Motor neuron (in vitro differentiated cells): ENCODE results near the gene SCG2. TPM values are rescaled to one million over a fixed set of nuclear protein-coding genes. Genes with fewer than 3 reads are reported as not detected.

Experiments
- ATAC-seq, 8 experiments: fragments of 200-7000 bp; cut with Tn5 transposase; replicated peaks in 6 of 8; 2 replicates each; pipeline ENCODE4 v1.8.0; 2021; ENCODE audit warnings: mild to moderate bottlenecking in 8 of 8, moderate library complexity in 8 of 8
- H3K27ac ChIP-seq, 2 donors: fragments of 250-450 bp; sonication (Bioruptor Pico); 2 replicates each; pipeline ENCODE4 v1.9.0; 2021; ENCODE audit warnings: antibody characterized with exemption in 2 of 2, mild to moderate bottlenecking in 2 of 2, moderate library complexity in 1 of 2
- H3K4me1 ChIP-seq, 2 donors: fragments of 250-450 bp; sonication (Bioruptor Pico); replicated peaks in 1 of 2; 2 replicates each; pipeline ENCODE4 v1.6.1; 2021; ENCODE audit warnings: antibody characterized with exemption in 2 of 2, mild to moderate bottlenecking in 2 of 2, moderate library complexity in 1 of 2
- H3K4me3 ChIP-seq, 5 donors: fragments of 250-450 bp; sonication (Bioruptor Pico); 2 replicates each; pipeline ENCODE4 v1.9.0; 2021; ENCODE audit warnings: antibody characterized with exemption in 5 of 5, mild to moderate bottlenecking in 5 of 5, moderate library complexity in 4 of 5
- WGBS, 10 experiments: fragments of 450-650 bp; shearing (Covaris generic); methylation state at CpG; one replicate each; pipeline ENCODE4 v1.0.0; 2022; 5-methylcytosine and 5-hydroxymethylcytosine counted together
- in situ Hi-C, 9 experiments: fragments of 400-800 bp; cut with MboI; loops; one replicate each; pipeline ENCODE4 v1.15.0; 2021; ENCODE audit warnings: low sequenced_read_pairs in 9 of 9, low pct_unique_long_range_greater_than_20kb in 2 of 9; ENCODE audit not compliant: unreplicated experiment in 9 of 9
- total RNA-seq, 8 experiments: library from RNA; unstranded; fragments of 300-600 nt; gene quantifications; 2 replicates each; pipeline versions ENCODE4 v1.2.3 to v1.2.4, GENCODE V29; 2022

The SCG2 gene
- total RNA-seq, 8 experiments from 2014 or later = 0.35 to 912 (median 35.9) TPM

DNA sequence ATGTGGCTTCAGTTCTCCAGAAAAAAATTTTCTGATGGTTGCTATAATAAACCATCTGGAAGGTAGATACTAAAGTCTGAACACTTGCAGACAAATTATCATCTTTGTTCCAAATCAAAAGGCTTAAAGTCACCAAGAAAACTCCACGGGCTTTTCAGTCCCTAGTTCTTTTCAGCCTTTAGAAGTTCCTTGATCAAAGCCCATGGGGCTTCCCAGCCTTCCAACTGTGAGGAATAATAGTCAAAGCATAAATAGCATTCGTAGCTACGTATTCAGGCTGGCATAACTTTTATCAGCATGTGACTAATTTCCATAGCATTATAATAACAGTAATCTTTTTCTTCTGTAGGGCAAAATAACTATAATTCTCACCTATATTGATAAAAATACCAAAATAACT lies 13.9 kb downstream of the SCG2 start:
- no peak for ATAC-seq
- peaks cover 10% of the 10 kb centered on the region in 2 donors for H3K4me1 ChIP-seq
- no peak overlapping the region for H3K27ac ChIP-seq
- in situ Hi-C loops = no loop called here
- 17 to 66% (median 30%) methylated on average over 2 to 3 of the region's 3 CpGs; no CpG with 5 or more reads in 1 of the 10 experiments for WGBS, 10 experiments
- no peak overlapping the region for H3K4me3 ChIP-seq

DNA sequence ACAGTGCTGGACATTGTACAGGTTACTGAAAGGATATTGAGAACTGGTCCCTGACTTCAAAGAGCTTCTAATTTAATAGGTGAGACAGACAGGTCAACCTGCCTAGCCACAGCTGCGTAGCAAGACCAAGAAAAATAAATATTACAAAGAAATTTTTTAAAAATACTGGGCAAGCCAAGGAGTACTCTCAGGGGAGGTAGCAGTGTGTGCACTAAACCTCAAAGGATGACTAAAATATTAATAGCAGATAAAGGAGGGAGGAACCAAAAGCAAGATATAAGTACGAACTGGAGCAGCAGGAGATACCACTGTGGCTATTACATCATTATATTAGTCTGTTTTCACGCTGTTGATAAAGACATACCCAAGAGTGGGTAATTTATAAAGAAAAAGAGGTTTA lies 14.9 kb downstream of the SCG2 start:
- in situ Hi-C loops = no loop called here
- WGBS, 10 experiments = 78 to 100% (median 100%) methylated on average over 1 to 3 of the region's 3 CpGs
- ATAC-seq = no peak
- Histone ChIP-seq H3K27ac (no peak overlapping the region), H3K4me3 (no peak overlapping the region), H3K4me1 (peaks cover 10% of the 10 kb centered on the region in 2 donors)

DNA sequence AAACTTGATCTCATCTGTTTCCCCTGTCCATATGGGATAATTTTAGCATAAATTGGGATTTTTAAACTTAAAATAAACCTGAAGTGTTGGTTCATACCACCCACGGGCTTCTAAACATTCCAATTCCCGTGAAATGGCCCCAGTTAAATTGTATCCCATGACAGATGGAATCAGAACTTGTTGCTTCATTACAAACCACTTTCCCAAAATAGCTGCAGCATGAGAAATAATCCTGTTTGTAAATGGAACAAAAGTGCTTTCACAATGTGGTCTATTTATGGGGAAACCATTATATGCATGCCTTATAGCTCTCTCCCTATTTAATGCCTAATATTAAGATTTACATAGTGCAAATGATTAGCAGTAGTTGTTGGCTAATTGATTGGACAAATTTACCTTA lies 15.9 kb downstream of the SCG2 start:
- peaks cover 10 to 11% of the 10 kb centered on the region in 2 donors for H3K4me1 ChIP-seq
- peak in 2 of 8 experiments; percentile 14 to 36 for ATAC-seq
- in situ Hi-C loops = no loop called here
- no peak overlapping the region for H3K4me3 ChIP-seq
- no peak overlapping the region for H3K27ac ChIP-seq
- 0 to 82% (median 56%) methylated on average over 1 to 2 of the region's 2 CpGs for WGBS, 10 experiments

DNA sequence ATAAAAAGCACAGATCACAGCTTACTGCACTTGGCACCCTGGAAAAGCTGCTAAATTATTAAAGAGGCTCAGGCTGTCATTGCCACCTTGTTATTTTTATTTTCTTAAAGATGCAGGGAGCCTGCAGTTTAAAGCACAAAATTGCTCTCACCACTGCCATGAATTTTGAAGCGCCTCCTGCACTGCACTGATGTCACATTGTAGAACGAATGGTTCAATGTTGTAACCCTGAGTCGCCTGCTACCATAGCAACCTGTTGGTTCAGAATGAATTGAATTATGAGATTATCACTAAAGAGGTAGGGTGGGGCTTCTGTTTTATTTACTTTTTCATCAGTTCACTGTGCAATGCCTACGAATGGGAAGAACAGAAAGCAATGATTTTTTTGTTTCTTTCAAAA lies 16.5 kb downstream of the SCG2 start:
- no peak overlapping the region for H3K4me3 ChIP-seq
- 0 to 63% (median 32%) methylated on average over 2 to 4 of the region's 4 CpGs; no CpG with 5 or more reads in 2 of the 10 experiments for WGBS, 10 experiments
- peak; percentile 87 to 98 (median 95) for ATAC-seq
- no peak overlapping the region for H3K27ac ChIP-seq
- in situ Hi-C loops = no loop called here
- peaks cover 16% of the 10 kb centered on the region in 2 donors for H3K4me1 ChIP-seq

DNA sequence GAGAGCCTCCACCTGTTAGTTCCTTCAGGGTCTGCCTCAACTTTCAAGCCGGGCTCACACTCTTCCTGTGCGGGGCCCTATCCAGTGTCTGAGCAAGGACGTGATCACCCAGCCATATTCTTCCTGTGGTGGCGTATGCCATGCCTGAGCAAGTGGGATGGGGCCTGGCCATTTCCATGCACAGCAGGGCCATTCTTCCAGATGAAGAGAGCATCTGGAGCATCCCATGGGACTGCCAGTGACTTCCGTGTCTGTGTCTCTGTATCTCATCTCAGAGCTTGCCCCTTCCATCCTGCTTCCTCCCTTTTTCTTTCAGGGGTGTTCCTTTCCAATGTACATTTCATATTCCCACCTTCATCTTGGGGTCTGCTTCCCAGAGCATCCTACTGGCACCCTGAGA lies 20.2 kb downstream of the SCG2 start:
- H3K4me3 ChIP-seq = no peak overlapping the region
- in situ Hi-C loops = no loop called here
- ATAC-seq = no peak

DNA sequence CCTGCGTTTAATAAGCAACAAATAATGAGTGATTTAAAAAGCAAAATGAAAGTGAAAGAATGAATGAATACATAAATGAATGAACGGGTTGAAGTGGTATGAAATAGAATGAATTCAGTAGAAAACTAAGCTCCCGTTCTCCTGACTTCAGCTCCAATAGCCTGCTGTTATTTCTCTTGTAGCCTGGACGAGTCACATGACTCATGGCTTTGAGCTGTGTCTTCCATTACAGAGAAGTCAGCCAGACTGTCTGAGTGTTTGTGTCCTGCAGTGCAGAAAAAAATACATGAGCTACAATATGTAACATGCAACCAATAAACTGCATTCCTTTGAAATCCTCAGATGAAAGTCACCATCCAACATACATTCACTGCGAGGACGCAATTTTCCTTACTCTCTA lies 21.2 kb downstream of the SCG2 start:
- H3K27ac ChIP-seq = no peak overlapping the region
- 7 to 63% (median 46%) methylated on average over 2 to 6 of the region's 6 CpGs for WGBS, 10 experiments

More for the DNA sequence above, 20.2 kb downstream of the SCG2 start:
- Histone ChIP-seq H3K4me1 (peaks cover 34 to 35% of the 10 kb centered on the region in 2 donors), H3K27ac (no peak overlapping the region)
- WGBS, 10 experiments = 70 to 100% (median 89%) methylated on average over 1 to 3 of the region's 5 CpGs; no CpG with 5 or more reads in 5 of the 10 experiments

DNA sequence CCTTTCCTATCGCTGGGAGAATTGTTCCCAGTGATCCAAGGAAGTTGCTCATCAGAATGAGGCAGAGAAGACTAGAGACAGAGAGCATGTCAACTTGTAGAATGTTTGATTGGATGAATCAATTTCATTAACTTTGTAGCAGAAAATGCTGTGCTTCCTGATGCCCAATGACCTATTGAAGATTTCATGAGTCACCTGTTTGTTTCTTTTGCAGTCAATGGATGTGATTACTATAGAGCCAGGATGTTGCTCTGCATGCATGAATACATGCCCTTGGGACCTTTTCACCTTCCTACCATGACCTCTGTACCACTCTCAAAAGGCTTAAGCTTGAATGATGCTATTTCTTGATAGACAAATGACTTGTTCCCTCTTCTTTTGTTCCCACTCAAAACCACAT lies 23.3 kb downstream of the SCG2 start:
- peak in 2 of 8 experiments; percentile 27 for ATAC-seq
- H3K4me1 ChIP-seq = peaks cover 23 to 24% of the 10 kb centered on the region in 2 donors
- H3K4me3 ChIP-seq = no peak overlapping the region
- no peak overlapping the region for H3K27ac ChIP-seq
- in situ Hi-C loops = no loop called here
- 55 to 100% (median 86%) methylated on average over 1 of the region's 1 CpG; no CpG with 5 or more reads in 1 of the 10 experiments for WGBS, 10 experiments

More for the DNA sequence above, 21.2 kb downstream of the SCG2 start:
- ATAC-seq = peak; percentile 64 to 84 (median 73)
- Histone ChIP-seq H3K4me1 (peaks cover 30 to 34% of the 10 kb centered on the region in 2 donors), H3K4me3 (no peak overlapping the region)
- in situ Hi-C loops = no loop called here

DNA sequence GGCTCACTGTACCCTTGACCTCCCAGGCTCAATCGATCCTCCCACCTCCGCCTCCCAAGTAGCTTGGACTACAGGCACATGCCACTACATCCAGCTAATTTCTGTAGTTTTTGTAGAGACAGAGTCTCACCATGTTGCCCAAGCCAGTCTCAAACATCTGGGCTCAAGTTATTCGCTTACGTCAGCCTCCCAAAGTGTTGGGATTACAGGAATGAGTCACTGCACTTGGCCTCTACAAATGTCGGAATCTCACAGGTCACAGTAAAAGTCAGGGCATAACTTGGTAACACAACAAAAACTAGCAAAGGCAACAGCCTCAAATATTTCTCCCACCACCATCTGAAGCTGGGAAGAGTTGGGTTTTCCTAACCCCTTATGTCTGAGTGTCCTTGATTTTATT lies 25.3 kb downstream of the SCG2 start:
- no peak overlapping the region for H3K27ac ChIP-seq
- ATAC-seq = peak in 2 of 8 experiments; percentile 94 to 97

DNA sequence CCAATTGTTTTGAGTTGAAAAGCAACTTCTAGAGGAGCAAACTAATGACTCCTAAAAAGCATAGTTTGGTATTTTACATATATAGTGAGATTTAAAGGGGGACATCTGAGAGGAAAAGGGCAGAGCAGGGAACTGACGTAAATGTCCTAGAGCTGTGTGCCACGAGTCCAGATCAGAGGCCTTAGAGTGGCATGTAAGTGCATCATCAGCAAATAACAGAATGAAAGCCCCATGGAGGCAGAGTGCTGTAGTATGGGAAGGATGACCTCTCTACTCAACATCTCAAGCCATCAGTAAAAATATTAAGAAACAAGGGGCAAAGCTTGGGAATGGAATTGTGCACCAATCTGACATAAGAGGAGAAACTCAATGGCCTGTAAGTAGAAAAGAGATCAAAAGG lies 31.4 kb downstream of the SCG2 start:
- 65 to 100% (median 92%) methylated on average over 1 to 2 of the region's 2 CpGs; no CpG with 5 or more reads in 3 of the 10 experiments for WGBS, 10 experiments
- Histone ChIP-seq H3K27ac (no peak overlapping the region), H3K4me3 (no peak overlapping the region), H3K4me1 (no peaks in the 10 kb centered on the region)
- no peak for ATAC-seq
- in situ Hi-C loops = no loop called here

More for the DNA sequence above, 25.3 kb downstream of the SCG2 start:
- in situ Hi-C loops = no loop called here
- Histone ChIP-seq H3K4me3 (no peak overlapping the region), H3K4me1 (peaks cover 23 to 24% of the 10 kb centered on the region in 2 donors)
- 25 to 100% (median 93%) methylated on average over 1 to 2 of the region's 5 CpGs; no CpG with 5 or more reads in 3 of the 10 experiments for WGBS, 10 experiments

DNA sequence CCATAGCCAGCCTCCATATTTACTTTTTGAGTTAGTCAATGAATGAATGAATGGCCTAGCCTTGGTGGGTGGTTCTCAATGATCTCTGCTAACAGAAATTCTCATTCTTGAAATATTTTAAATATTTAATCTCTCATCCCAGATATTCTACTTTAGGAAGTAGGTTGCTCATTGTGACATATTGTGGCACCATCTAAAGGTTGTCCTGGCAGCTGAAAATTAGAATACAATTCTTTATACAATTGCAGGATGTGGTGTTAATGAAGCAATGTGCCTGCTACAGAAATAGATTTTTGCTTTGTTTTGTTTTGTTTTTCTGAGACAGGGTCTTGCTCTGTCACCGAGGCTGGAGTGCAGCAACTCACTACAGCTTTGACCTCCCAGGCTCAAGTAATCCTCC lies 35.8 kb downstream of the SCG2 start:
- H3K27ac ChIP-seq = no peak overlapping the region
- no peak for ATAC-seq
- peaks cover 4 to 6% of the 10 kb centered on the region in 2 donors for H3K4me1 ChIP-seq
- 67 to 100% (median 94%) methylated on average over 1 of the region's 1 CpG; no CpG with 5 or more reads in 6 of the 10 experiments for WGBS, 10 experiments
- in situ Hi-C loops = no loop called here
- H3K4me3 ChIP-seq = no peak overlapping the region

DNA sequence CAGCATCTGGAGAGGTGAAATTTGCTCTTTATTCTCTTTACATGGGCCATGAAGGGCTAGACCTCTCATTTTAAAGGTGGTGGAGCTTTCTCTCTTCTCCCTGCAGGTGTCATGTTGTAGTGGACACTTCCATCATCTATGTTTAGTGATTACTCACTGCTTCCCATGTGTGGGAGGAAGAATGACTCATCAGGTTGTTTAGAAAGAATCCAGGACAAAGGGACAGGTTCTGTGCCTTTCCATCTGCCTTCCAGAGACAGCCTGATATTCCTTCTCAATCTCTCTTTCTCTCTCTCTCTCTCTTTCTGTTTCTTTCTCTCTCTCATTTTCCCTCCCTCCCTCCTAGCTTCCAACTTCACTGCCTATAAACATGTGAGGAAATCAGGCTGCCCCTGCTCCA lies 38.7 kb downstream of the SCG2 start:
- peak; percentile 72 to 98 (median 96) for ATAC-seq
- Histone ChIP-seq H3K4me1 (peaks cover 10 to 15% of the 10 kb centered on the region in 2 donors), H3K4me3 (no peak overlapping the region), H3K27ac (no peak overlapping the region)
- in situ Hi-C loops = no loop called here

DNA sequence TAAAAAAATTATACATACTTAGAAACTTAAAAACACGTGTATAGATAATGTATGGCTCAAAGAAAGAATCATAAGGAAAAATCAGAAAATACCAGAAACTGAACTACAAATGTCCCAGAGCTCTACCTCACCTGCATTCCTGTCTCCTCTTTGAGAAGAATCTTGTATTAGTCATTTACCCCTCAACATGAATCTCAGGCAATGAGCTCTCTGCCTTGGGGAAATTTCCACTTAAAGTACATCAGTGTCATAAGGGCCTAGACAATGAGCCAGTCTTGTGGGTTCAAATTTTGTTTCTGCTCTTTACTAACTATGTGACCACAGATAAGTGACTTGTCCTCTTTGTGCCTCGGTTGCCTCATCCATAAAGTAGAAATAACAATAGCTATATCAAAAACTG lies 40.1 kb downstream of the SCG2 start:
- no peak for ATAC-seq
- in situ Hi-C loops = no loop called here
- Histone ChIP-seq H3K4me3 (no peak overlapping the region), H3K4me1 (peaks cover 10 to 15% of the 10 kb centered on the region in 2 donors), H3K27ac (no peak overlapping the region)
- 62 to 100% (median 100%) methylated on average over 1 to 2 of the region's 2 CpGs for WGBS, 10 experiments

DNA sequence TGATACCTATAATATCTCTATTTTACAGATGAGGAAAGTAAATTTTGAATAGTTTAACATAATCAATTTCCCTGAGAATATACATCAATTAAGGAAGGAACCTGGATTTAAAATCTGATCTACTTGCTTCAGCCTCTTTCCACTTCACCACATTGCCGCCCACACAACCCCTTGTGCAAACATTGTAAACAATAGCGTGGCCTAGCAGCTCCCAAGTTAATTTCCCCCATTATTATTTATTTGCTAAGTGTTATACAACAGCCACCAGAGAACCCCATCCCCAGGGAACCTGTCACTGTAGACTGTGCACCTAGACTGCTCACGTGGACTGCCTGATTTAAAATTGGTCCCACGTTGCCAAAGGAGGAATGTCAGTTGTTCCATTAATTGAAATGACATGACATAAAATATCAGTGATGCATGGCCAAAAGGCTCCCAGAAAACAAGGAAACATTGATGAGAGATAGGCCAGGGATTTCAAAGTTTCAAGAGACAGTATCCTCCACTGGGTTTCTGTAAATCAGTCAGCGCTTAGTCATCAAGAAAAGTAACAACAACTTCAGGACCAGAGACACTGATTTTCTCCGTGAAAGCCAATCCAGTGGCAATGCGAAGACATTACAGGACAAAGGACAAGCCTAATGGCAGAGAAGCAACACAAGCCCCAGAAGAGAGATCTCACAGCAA lies 41.3 kb downstream of the SCG2 start:
- Histone ChIP-seq H3K4me1 (peaks cover 10 to 15% of the 10 kb centered on the region in 2 donors), H3K4me3 (no peak overlapping the region), H3K27ac (no peak overlapping the region)
- in situ Hi-C loops = no loop called here
- 59 to 100% (median 69%) methylated on average over 3 to 7 of the region's 7 CpGs; no CpG with 5 or more reads in 1 of the 10 experiments for WGBS, 10 experiments
- peak in 5 of 8 experiments; percentile 32 to 75 (median 37) for ATAC-seq

DNA sequence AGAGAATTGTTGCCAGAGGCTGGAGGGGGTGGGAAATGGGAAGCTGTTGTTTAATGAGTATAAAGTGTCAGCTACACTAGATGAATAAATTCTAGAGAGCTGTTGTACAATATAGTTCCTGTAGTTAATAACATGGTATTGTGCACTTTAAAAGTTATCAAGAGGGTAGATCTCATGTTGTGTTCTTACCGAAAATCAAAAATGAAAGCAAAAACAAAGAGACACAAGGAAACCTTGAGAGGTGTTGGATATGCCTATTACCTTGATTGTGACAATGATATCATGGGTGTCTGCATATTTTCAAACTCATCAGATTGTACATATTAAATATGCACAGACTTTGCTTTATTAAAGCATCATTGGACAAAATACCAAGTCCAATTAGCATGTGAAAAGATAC lies 43.2 kb downstream of the SCG2 start:
- H3K4me1 ChIP-seq = peaks cover 10 to 15% of the 10 kb centered on the region in 2 donors
- no peak overlapping the region for H3K27ac ChIP-seq
- no peak overlapping the region for H3K4me3 ChIP-seq
- ATAC-seq = no peak
- in situ Hi-C loops = no loop called here
- 57 to 100% (median 74%) methylated on average over 1 of the region's 1 CpG; no CpG with 5 or more reads in 4 of the 10 experiments for WGBS, 10 experiments
